ENCODE results near the gene C17orf67. TPM values are rescaled to one million over a fixed set of nuclear protein-coding genes. Genes with fewer than 3 reads are reported as not detected.
A peak's percentile ranks its signal among the peaks of the same experiment; 100 is the strongest.

C17orf67 gene
- total and polyA plus RNA-seq, 9 of the 15 experiments (the other 6 are each of a cell fraction or from before 2014, with no cell fraction given) = 0.07 to 1.7 (median 0.59) TPM

DNA sequence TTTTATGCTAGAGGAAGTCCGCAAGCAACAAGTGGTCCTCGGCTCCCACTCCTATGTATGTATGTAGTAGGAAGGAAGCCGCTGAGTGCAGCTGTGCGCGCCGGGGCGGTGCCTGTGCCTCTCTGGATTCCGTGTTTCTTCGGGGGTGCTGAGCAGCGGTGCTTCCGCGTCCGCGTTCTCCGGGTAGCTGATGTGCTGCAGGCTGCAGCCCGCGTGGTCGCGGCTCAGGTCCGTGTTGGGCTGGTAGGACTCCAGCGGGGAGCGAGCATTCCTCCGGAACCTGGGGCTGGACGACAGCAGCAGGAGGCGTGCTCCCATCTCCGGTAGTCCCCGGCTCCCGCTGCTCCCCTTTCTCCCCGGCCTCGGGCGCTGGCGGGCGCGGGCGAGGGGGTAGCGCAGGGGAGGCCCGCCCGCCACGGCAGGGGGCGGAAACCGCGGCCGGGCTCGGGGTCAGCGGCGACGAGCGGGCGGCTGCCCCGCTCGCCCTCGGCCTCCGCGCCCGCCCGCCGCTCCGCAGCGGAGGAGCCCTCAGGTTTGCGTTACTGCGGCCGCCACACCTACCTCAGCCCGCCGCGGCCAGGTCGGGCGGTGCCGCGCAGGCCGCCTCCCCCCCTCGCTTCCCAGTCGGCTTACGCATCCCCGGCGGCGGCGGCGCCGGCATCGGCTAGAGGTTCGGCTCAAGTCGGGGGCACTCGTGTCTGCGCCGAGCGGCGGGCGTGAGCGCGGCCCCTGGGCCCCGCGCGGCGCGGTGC lies 487 bp downstream of the C17orf67 start:
- CTCF ChIA-PET (ENCODE audit: low intra/inter-chr PET ratio) = no interaction called here
- Histone ChIP-seq H3K27me3 (ENCODE audit: control insufficient read depth in 2 of 2, insufficient read depth in 2 of 2, low read length in 2 of 2) (no peaks in the 10 kb centered on the region), H3K9me1 (ENCODE audit: control insufficient read depth, insufficient read depth, low read length) (no peaks in the 10 kb centered on the region), H3K4me1 (replicated peaks in 1 of 2; ENCODE audit: control insufficient read depth in 2 of 2, insufficient read depth in 2 of 2, low read length in 2 of 2) (peaks cover 15 to 24% of the 10 kb centered on the region in 2 experiments; a peak in 4 of 5 replicates), H3K36me3 (ENCODE audit: control insufficient read depth, insufficient read depth, low read length) (peaks cover 21% of the 10 kb centered on the region; the same call in 2 of the 3 replicates), H2AFZ (ENCODE audit: low read depth, low read length) (peak overlapping the region; percentile 93), H3K79me2 (ENCODE audit: control insufficient read depth, insufficient read depth, low read length) (peaks cover 36% of the 10 kb centered on the region; the same call in 2 of the 3 replicates), H3K9ac (ENCODE audit: insufficient read depth in 1 of 2, low read depth in 2 of 2, low read length in 2 of 2) (peak overlapping the region; percentile 56 to 90), H4K20me1 (replicated peaks; ENCODE audit: control insufficient read depth, insufficient read depth, low read length) (no peaks in the 10 kb centered on the region; the same call in 1 of the 2 replicates), H3K27ac (ENCODE audit: extremely low read depth, low read depth, low read length) (peak overlapping the region; percentile 29; the same call in 1 of the 3 replicates), H3K9me3 (replicated peaks; ENCODE audit: control insufficient read depth, insufficient read depth, low read depth, low read length) (no peaks in the 10 kb centered on the region), H3K4me3 (peak overlapping the region; percentile 75), H3K4me2 (ENCODE audit: insufficient read depth, low read length) (peak overlapping the region; percentile 86)
- intact Hi-C loops (cut with micrococcal nuclease) (loop anchor here (5.0 kb wide), 1 partner anchor 79 kb away; the partner anchor contains the start of gene TRIM25), in situ Hi-C loops (cut with MboI) (no loop called here)
- POLR2A ChIA-PET = interaction anchor here (0.7 to 4.6 kb wide), 6 partner anchors 9 to 80 kb away, joined by 3 to 24 read pairs (median 4); partner anchors contain the start of gene TRIM25
- DNase-seq (ENCODE audit: extremely low read depth in 1 of 4, low spot score in 3 of 4) = peak; percentile 64 to 84 (median 68)
- no peak for FAIRE-seq
- peak; percentile 75 for ATAC-seq
- no TSS peak for BruUV-seq (replicated peaks)
- 2% methylated on average over 40 of the region's 95 CpGs for WGBS (ENCODE audit: insufficient coverage, low coverage, missing lambda C conversion rate)
- 0 out of 2 replicates have a peak, but pooled peaks have one; percentile 14 for TF ChIP-seq SMARCA4 (IDR thresholded peaks at IDR 0.05)
- TF ChIP-seq, protein P1, sequence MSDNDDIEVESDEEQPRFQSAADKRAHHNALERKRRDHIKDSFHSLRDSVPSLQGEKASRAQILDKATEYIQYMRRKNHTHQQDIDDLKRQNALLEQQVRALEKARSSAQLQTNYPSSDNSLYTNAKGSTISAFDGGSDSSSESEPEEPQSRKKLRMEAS (CRISPR knock-in tag; IDR thresholded peaks at IDR 0.05) = peak; percentile 63
- TF ChIP-seq CTBP1 (IDR thresholded peaks at IDR 0.05; ENCODE audit: borderline replicate concordance) = peak; percentile 19; the same call in 1 of the 2 replicates
- TF ChIP-seq ZBED1 (IDR thresholded peaks at IDR 0.05) = no peak
- TF ChIP-seq SUPT5H (IDR thresholded peaks at IDR 0.05) = no peak
- TF ChIP-seq, protein P2, sequence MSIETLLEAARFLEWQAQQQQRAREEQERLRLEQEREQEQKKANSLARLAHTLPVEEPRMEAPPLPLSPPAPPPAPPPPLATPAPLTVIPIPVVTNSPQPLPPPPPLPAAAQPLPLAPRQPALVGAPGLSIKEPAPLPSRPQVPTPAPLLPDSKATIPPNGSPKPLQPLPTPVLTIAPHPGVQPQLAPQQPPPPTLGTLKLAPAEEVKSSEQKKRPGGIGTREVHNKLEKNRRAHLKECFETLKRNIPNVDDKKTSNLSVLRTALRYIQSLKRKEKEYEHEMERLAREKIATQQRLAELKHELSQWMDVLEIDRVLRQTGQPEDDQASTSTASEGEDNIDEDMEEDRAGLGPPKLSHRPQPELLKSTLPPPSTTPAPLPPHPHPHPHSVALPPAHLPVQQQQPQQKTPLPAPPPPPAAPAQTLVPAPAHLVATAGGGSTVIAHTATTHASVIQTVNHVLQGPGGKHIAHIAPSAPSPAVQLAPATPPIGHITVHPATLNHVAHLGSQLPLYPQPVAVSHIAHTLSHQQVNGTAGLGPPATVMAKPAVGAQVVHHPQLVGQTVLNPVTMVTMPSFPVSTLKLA (conservative IDR thresholded peaks at IDR 0.05) = peak; percentile 35 to 52; a peak in 1 of 4 replicates
- TF ChIP-seq MAZ (CRISPR knock-in tag; conservative IDR thresholded peaks at IDR 0.05 in 1 of 2, IDR thresholded peaks at IDR 0.05 in 1 of 2) = peak in 1 of 2 experiments; percentile 2; a peak in 1 of 4 replicates
- TF ChIP-seq RB1 (IDR thresholded peaks at IDR 0.05; ENCODE audit: low read depth) = 0 out of 2 replicates have a peak, but pooled peaks have one; percentile 51
- TF ChIP-seq HMGN3 (IDR thresholded peaks at IDR 0.05; ENCODE audit: borderline replicate concordance, extremely low read depth, insufficient read length, low read depth, low read length) = peak; percentile 56
- TF ChIP-seq FIP1L1 (IDR thresholded peaks at IDR 0.05; ENCODE audit: low read depth, low read length, poor library complexity, severe bottlenecking) = no peak
- TF ChIP-seq, protein P3, sequence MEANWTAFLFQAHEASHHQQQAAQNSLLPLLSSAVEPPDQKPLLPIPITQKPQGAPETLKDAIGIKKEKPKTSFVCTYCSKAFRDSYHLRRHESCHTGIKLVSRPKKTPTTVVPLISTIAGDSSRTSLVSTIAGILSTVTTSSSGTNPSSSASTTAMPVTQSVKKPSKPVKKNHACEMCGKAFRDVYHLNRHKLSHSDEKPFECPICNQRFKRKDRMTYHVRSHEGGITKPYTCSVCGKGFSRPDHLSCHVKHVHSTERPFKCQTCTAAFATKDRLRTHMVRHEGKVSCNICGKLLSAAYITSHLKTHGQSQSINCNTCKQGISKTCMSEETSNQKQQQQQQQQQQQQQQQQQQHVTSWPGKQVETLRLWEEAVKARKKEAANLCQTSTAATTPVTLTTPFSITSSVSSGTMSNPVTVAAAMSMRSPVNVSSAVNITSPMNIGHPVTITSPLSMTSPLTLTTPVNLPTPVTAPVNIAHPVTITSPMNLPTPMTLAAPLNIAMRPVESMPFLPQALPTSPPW (CRISPR knock-in tag; IDR thresholded peaks at IDR 0.05) = peak; percentile 64
- TF ChIP-seq, protein P4, sequence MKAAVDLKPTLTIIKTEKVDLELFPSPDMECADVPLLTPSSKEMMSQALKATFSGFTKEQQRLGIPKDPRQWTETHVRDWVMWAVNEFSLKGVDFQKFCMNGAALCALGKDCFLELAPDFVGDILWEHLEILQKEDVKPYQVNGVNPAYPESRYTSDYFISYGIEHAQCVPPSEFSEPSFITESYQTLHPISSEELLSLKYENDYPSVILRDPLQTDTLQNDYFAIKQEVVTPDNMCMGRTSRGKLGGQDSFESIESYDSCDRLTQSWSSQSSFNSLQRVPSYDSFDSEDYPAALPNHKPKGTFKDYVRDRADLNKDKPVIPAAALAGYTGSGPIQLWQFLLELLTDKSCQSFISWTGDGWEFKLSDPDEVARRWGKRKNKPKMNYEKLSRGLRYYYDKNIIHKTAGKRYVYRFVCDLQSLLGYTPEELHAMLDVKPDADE (conservative IDR thresholded peaks at IDR 0.05; ENCODE audit: control insufficient read depth, low read depth, low read length) = no peak; the same call in 1 of the 2 replicates
- TF ChIP-seq, protein P5, sequence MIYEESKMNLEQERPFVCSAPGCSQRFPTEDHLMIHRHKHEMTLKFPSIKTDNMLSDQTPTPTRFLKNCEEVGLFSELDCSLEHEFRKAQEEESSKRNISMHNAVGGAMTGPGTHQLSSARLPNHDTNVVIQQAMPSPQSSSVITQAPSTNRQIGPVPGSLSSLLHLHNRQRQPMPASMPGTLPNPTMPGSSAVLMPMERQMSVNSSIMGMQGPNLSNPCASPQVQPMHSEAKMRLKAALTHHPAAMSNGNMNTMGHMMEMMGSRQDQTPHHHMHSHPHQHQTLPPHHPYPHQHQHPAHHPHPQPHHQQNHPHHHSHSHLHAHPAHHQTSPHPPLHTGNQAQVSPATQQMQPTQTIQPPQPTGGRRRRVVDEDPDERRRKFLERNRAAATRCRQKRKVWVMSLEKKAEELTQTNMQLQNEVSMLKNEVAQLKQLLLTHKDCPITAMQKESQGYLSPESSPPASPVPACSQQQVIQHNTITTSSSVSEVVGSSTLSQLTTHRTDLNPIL (CRISPR knock-in tag; IDR thresholded peaks at IDR 0.05) = no peak
- peak; percentile 89 for TF ChIP-seq SAP30 (IDR thresholded peaks at IDR 0.05; ENCODE audit: borderline replicate concordance, insufficient read depth, low read depth, low read length, poor library complexity, severe bottlenecking)

Measured in K562 (cell line).